ENCODE measurements around the gene ADCYAP1. TPM values are rescaled to one million over a fixed set of nuclear protein-coding genes. Genes with fewer than 3 reads are reported as not detected.

ADCYAP1 gene
- total and polyA plus RNA-seq, 11 donors = 0.08 to 2.5 (median 0.27) TPM; not detected in 5

DNA sequence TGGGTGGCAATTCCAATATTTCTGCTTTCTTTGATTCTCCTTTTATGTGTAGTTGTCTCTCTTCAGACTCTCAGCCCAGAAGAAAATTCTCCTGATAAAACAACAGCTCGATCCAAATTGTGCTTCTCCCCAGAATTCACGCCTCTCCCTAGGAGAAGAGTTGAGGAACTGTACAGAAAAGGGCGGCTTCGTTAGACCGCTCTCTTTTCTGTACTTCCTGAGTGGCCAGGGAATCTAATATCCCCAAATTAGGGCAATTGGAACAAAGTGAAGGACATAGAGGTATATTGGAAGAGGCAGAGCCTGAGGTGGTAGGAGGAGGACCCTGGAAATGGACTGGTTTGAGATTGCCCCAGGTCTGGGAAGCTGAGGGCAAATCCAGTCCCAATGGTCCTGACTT is 5.6 kb downstream of the ADCYAP1 start:
- Histone ChIP-seq H3K27ac (no peak overlapping the region), H3K9me3 (no peaks in the 10 kb centered on the region), H3K36me3 (no peaks in the 10 kb centered on the region), H3K4me3 (no peak overlapping the region), H3K27me3 (peaks cover 38 to 93% (median 60%) of the 10 kb centered on the region in 9 donors), H3K4me1 (peaks cover 5 to 41% (median 29%) of the 10 kb centered on the region in 12 donors)
- WGBS, 4 donors = 42 to 55% (median 49%) methylated on average over 5 of the region's 5 CpGs
- no peak for ATAC-seq
- intact Hi-C loops (cut with DNase I) = no loop called here
- no peak for TF ChIP-seq POLR2A (IDR thresholded peaks at IDR 0.05)
- TF ChIP-seq, protein P1, sequence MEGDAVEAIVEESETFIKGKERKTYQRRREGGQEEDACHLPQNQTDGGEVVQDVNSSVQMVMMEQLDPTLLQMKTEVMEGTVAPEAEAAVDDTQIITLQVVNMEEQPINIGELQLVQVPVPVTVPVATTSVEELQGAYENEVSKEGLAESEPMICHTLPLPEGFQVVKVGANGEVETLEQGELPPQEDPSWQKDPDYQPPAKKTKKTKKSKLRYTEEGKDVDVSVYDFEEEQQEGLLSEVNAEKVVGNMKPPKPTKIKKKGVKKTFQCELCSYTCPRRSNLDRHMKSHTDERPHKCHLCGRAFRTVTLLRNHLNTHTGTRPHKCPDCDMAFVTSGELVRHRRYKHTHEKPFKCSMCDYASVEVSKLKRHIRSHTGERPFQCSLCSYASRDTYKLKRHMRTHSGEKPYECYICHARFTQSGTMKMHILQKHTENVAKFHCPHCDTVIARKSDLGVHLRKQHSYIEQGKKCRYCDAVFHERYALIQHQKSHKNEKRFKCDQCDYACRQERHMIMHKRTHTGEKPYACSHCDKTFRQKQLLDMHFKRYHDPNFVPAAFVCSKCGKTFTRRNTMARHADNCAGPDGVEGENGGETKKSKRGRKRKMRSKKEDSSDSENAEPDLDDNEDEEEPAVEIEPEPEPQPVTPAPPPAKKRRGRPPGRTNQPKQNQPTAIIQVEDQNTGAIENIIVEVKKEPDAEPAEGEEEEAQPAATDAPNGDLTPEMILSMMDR (IDR thresholded peaks at IDR 0.05) = no peak
- no peak for DNase-seq

DNA sequence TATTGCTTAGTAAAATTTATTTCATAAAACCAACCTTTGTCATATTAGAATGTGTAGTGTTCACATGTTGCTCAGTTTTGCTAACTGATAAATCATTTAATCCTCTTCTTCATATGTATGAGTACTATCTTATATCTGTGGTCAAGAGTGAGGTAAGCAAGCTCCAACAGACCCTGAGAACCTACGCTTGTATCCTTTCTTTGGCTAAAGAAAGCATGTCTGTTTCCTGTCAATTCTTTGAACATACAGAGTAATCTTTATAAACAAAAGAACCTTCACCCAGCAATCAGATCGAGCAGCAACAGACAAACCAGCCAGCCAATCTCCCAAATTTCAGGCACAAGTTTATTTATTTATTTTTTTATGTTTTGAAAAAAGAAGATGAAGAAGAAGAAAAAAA is 6.4 kb downstream of the ADCYAP1 start:
- Histone ChIP-seq H3K27me3 (peaks cover 36 to 85% (median 52%) of the 10 kb centered on the region in 9 donors), H3K9me3 (no peaks in the 10 kb centered on the region), H3K4me1 (peaks cover 5 to 35% (median 28%) of the 10 kb centered on the region in 12 donors), H3K27ac (no peak overlapping the region), H3K4me3 (no peak overlapping the region), H3K36me3 (no peaks in the 10 kb centered on the region)
- intact Hi-C loops (cut with DNase I) = no loop called here
- TF ChIP-seq POLR2A (IDR thresholded peaks at IDR 0.05) = no peak
- TF ChIP-seq, protein P1 (IDR thresholded peaks at IDR 0.05) = no peak
- ATAC-seq = no peak
- 9 to 18% (median 11%) methylated on average over 2 of the region's 2 CpGs for WGBS, 4 donors
- no peak for DNase-seq

DNA sequence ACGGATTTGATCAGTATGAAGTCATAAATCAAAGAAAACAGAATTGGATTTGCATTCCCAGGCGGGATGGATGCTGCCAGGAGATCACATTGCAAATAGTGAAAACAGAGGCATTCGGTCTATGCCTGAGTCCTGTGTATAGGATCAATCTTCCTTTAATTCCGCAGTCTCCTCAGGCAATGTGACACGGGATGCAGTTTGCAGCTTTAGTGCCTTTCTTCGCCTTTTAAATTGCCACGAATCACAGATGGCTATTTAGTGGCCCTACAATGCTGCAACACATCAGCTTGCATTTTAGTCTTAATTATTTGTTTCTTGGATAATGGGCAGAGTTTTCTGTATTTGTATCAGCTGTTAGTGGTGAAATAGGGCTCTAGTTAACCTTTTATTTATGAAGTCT is 6.8 kb downstream of the ADCYAP1 start:
- Histone ChIP-seq H3K4me1 (peaks cover 5 to 31% (median 24%) of the 10 kb centered on the region in 12 donors), H3K9me3 (no peaks in the 10 kb centered on the region), H3K27ac (no peak overlapping the region), H3K27me3 (peaks cover 32 to 80% (median 48%) of the 10 kb centered on the region in 9 donors), H3K36me3 (no peaks in the 10 kb centered on the region), H3K4me3 (no peak overlapping the region)
- WGBS, 4 donors = 21 to 40% (median 31%) methylated on average over 7 of the region's 7 CpGs
- DNase-seq (no peak), ATAC-seq (no peak)
- TF ChIP-seq, protein P1 (IDR thresholded peaks at IDR 0.05) = no peak
- no peak for TF ChIP-seq POLR2A (IDR thresholded peaks at IDR 0.05)
- intact Hi-C loops (cut with DNase I) = no loop called here

DNA sequence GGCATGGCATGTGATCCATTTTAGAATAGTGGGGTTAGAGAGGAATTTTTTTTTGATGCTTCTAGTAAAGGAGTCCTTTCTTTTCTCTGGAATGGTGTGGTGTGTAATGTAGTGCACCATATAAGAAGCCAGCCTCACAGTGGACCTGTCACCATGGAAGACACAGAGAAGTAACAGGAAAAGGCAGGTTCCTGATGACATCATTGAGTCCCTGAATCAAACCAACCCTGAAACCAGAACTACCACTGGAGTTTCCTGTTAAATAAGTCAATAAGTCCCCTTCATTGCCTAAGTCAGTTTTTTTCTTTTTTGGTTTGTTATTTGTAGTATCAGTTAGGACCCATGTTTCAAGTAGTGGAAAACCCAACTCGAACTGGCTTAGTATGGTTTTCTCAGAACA is 11.9 kb downstream of the ADCYAP1 start:
- H3K27me3 ChIP-seq = peaks cover 0 to 30% (median 2%) of the 10 kb centered on the region in 9 donors
- TF ChIP-seq, protein P1 (IDR thresholded peaks at IDR 0.05) = no peak
- TF ChIP-seq POLR2A (IDR thresholded peaks at IDR 0.05) = no peak
- H3K4me3 ChIP-seq = no peak overlapping the region
- WGBS, 4 donors = 61 to 69% (median 67%) methylated on average over 1 of the region's 1 CpG
- H3K9me3 ChIP-seq = no peaks in the 10 kb centered on the region
- ATAC-seq = no peak
- no peak overlapping the region for H3K27ac ChIP-seq
- DNase-seq = no peak
- H3K36me3 ChIP-seq = no peaks in the 10 kb centered on the region
- no peaks in the 10 kb centered on the region for H3K4me1 ChIP-seq
- intact Hi-C loops (cut with DNase I) = no loop called here

All from heart left ventricle (tissue), 16 donors.